ENCODE results near the gene GOSR1.
"Not testable (repeated sequence)": the region's sequence is repeated elsewhere in the genome, so short reads cannot be mapped to it uniquely, and the experiment has no call there.

The GOSR1 gene

DNA sequence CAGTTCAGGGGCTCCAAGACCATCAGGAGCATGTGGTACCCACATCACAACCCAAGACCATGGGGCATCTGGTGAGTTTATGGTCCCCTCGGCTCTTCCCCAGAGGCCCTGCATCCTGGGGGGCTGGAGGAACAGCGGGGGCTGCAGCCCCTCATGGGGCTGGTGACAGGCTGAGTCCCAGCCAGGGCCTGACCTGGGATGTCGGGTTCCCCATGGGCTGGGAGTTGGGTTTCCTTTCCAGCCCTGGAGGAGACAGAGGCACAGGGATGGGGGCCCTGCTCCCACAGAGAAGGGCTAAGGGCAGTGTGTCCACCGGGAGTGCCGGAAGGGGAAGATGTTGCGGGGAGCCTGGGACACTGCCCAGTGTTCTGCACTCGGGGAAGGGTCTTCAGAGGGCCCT lies 82.4 kb downstream of the GOSR1 start:
- TF ChIP-seq CSDC2 (CRISPR knock-in tag; IDR thresholded peaks at IDR 0.05): no peak
- TF ChIP-seq ISL1 (CRISPR knock-in tag; IDR thresholded peaks at IDR 0.05): no peak
- TF ChIP-seq TOX (CRISPR knock-in tag; IDR thresholded peaks at IDR 0.05; ENCODE audit: borderline replicate concordance): no peak
- TF ChIP-seq TSHZ2 (CRISPR knock-in tag; IDR thresholded peaks at IDR 0.05): no peak
- no peak for TF ChIP-seq RARB (CRISPR knock-in tag; IDR thresholded peaks at IDR 0.05)
- no peak for TF ChIP-seq ESRRG (CRISPR knock-in tag; IDR thresholded peaks at IDR 0.05)
- no peak for TF ChIP-seq POU6F1 (CRISPR knock-in tag; IDR thresholded peaks at IDR 0.05; ENCODE audit: borderline replicate concordance, low read depth)
- TF ChIP-seq GLIS3 (CRISPR knock-in tag; IDR thresholded peaks at IDR 0.05): no peak
- no peak for TF ChIP-seq ZFP3 (CRISPR knock-in tag; IDR thresholded peaks at IDR 0.05)
- no peak for TF ChIP-seq ZNF565 (CRISPR knock-in tag; conservative IDR thresholded peaks at IDR 0.05; ENCODE audit: low read depth)
- no peak for ATAC-seq

GRCh38 chr17:30560117-30561026 lies 83.2 kb downstream of the GOSR1 start:
- ATAC-seq: not testable (repeated sequence)

DNA sequence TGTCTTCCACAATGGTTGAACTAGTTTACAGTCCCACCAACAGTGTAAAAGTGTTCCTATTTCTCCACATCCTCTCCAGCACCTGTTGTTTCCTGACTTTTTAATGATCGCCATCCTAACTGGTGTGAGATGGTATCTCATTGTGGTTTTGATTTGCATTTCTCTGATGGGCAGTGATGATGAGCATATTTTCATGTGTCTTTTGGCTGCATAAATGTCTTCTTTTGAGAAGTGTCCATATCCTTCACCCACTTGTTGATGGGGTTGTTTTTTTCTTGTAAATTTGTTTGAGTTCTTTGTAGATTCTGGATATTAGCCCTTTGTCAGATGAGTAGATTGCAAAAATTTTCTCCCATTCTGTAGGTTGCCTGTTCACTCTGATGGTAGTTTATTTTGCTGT lies 84.6 kb downstream of the GOSR1 start:
- not testable (repeated sequence) for ATAC-seq

DNA sequence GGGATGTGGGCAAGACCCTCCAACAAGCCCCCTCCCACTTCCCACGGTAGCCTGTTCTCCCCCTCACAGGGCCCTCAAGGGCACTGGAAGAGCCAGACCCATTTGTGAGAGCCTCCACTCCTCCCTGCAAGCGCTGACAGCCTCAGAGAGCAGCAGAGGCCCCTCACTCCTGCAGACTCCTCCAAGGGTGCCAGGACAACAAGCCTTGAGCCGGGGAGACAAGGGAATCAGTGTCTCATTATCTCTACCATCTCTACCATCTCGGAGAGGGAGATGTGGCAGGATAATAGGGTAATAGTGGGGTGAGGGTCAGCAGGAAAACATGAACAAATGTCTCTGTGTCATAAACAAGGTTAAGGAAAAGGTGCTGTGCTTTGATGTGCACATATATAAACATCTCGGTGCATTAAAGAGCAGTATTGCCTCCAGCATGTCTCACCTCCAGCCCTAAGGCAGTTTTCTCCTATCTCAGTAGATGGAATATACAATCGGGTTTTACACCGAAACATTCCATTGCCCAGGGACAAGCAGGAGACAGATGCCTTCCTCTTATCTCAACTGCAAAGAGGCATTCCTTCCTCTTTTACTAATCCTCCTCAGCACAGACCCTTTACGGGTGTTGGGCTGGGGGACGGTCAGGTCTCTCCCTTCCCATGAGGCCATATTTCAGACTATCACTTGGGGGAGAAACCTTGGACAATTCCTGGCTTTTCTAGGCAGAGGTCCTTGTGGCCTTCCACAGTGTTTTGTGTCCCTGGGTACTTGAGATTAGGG lies 86.1 kb downstream of the GOSR1 start:
- ATAC-seq: not testable (repeated sequence)

DNA sequence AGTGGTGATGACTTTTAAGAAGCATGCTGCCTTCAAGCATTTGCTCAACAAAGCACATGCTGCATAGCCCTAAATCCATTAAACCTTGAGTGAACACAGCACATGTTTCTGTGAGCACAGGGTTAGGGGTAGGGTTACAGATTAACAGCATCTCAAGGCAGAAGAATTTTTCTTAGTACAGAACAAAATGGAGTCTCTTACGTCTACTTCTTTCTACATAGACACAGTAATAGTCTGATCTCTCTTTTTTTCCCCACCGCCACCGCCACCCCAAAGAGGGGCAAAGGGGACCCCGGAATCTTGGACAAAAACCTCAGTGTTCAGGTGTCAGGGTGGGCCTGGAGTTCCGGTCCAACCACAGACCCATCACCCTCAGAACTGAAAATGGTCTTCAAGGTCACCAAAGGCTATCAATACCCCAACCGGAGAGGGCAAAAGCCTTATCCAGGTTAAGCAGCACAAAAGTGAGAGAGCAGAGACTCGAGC lies 86.7 kb downstream of the GOSR1 start:
- not testable (repeated sequence) for ATAC-seq

- not testable (repeated sequence) for ATAC-seq
Observed at GRCh38 chr17:30564422-30565072, 87.3 kb downstream of the GOSR1 start.

DNA sequence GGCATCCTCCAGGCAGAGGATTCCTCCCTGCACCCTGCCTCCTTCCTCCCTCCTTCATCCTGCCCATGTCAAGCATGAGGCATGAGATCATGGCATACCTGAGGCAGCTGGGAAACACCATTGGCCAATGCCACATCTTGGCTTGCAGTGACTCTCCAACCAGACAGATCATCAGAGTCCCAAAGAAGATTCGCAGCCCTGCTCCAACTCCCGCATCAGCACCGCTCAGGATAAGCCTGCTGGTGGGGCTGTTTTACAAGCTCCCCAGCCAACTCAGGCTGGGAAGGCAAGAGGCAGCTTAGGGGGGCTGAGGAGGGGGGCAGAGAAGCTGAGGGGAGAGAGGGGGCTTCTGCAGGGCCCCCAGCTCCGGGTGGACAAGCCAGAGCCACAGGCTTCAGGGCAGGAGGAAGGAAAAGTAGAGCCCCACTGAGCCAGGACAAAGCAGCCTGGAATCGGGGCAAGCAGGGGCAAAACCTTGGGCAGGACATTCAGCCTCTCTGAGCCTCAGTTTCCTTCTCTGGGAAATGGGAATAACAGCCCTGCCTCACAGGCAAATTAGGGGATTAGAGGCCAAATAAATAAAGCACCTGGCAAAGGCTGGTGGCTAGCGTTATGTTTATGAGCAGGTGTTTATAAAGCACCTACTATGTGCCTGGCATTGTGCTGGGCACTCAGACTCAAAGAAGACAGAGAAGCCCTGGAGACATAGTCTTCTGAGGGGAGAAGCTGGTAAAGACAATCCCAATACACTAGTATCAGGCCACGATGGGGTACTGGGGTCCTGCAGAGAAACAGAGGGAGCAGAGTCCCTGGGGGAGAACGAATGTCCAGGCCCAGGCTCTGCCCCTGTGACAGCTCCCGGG lies 88.1 kb downstream of the GOSR1 start:
- no peak for ATAC-seq
- no peak for TF ChIP-seq TOX (CRISPR knock-in tag; IDR thresholded peaks at IDR 0.05; ENCODE audit: borderline replicate concordance)
- no peak for TF ChIP-seq ISL1 (CRISPR knock-in tag; IDR thresholded peaks at IDR 0.05)
- TF ChIP-seq ESRRG (CRISPR knock-in tag; IDR thresholded peaks at IDR 0.05): no peak
- no peak for TF ChIP-seq PPARA (CRISPR knock-in tag; IDR thresholded peaks at IDR 0.05; ENCODE audit: borderline replicate concordance)
- TF ChIP-seq, protein P1, sequence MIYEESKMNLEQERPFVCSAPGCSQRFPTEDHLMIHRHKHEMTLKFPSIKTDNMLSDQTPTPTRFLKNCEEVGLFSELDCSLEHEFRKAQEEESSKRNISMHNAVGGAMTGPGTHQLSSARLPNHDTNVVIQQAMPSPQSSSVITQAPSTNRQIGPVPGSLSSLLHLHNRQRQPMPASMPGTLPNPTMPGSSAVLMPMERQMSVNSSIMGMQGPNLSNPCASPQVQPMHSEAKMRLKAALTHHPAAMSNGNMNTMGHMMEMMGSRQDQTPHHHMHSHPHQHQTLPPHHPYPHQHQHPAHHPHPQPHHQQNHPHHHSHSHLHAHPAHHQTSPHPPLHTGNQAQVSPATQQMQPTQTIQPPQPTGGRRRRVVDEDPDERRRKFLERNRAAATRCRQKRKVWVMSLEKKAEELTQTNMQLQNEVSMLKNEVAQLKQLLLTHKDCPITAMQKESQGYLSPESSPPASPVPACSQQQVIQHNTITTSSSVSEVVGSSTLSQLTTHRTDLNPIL (CRISPR knock-in tag; IDR thresholded peaks at IDR 0.05; ENCODE audit: low read depth): no peak
- no peak for TF ChIP-seq ZC3H10 (CRISPR knock-in tag; IDR thresholded peaks at IDR 0.05)
- no peak for TF ChIP-seq PATZ1 (CRISPR knock-in tag; IDR thresholded peaks at IDR 0.05; ENCODE audit: borderline replicate concordance)
- TF ChIP-seq CSRNP3 (CRISPR knock-in tag; IDR thresholded peaks at IDR 0.05): no peak
- TF ChIP-seq TCF4 (CRISPR knock-in tag; IDR thresholded peaks at IDR 0.05; ENCODE audit: borderline replicate concordance): no peak
- TF ChIP-seq ZFP3 (CRISPR knock-in tag; IDR thresholded peaks at IDR 0.05): no peak
- TF ChIP-seq ARNTL (CRISPR knock-in tag; IDR thresholded peaks at IDR 0.05; ENCODE audit: borderline replicate concordance, low read depth): no peak
- TF ChIP-seq CSDC2 (CRISPR knock-in tag; IDR thresholded peaks at IDR 0.05): no peak

All from SK-N-SH treated with all-trans-retinoic acid at 6 μM for 48 hours (cell line).